ENCODE results near the gene DAP.
"Not testable (repeated sequence)": the region's sequence is repeated elsewhere in the genome, so short reads cannot be mapped to it uniquely, and the experiment has no call there.

DAP gene

DNA sequence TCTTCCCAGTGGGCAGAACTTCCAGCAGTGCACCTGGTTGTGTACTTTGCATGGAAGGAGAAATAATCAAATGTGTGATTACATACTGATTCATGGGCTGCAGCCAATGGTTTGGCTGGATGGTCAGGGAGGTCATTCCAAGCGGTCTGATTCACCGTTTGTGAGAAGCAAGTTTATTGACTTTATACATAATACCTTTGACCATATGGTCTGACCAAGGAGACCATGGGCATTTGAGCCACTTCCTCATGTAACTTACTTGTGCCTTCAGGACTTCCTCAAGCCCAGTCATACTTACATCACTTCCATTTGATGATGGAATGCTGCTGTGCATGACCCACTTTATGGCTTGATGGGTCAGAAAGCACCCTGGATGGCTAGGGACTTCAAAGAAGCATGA lies 41.1 kb downstream of the DAP start:
- Histone ChIP-seq H3K27ac (ENCODE audit: low read depth, low read length) (no peak overlapping the region), H3K9ac (ENCODE audit: low read length) (no peak overlapping the region), H3K27me3 (ENCODE audit: control insufficient read depth in 1 of 2, insufficient read depth in 2 of 2, low read length in 2 of 2) (no peaks in the 10 kb centered on the region), H3K9me3 (ENCODE audit: low read length) (no peaks in the 10 kb centered on the region), H3K36me3 (ENCODE audit: insufficient read depth, low read length) (no peaks in the 10 kb centered on the region), H3K4me1 (ENCODE audit: insufficient read depth, low read length) (no peaks in the 10 kb centered on the region), H3K4me3 (ENCODE audit: low read depth in 1 of 2, low read length in 2 of 2) (no peak overlapping the region)

DNA sequence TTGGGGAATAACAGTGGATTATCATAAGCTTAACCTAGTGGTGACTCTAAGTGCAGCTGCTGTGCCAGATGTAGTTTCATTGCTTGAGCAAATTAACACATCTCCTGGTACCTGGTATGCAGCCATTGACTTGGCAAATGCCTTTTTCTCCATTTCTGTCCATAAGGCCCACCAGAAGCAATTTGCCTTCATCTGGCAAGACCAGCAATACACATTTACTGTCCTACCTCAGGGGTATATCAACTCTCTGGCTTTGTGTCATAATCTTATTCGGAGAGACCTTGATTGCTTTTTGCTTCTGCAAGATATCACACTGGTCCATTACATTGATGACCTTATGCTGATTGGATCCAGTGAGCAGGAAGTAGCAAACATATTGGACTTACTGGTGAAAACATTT lies 42.4 kb downstream of the DAP start:
- not testable (repeated sequence) for H3K9ac ChIP-seq (ENCODE audit: low read length); H3K9me3 ChIP-seq (ENCODE audit: low read length); H3K27ac ChIP-seq (ENCODE audit: low read depth, low read length); H3K27me3 ChIP-seq (ENCODE audit: control insufficient read depth in 1 of 2, insufficient read depth in 2 of 2, low read length in 2 of 2); H3K4me3 ChIP-seq (ENCODE audit: low read depth in 1 of 2, low read length in 2 of 2); H3K36me3 ChIP-seq (ENCODE audit: insufficient read depth, low read length); H3K4me1 ChIP-seq (ENCODE audit: insufficient read depth, low read length)

DNA sequence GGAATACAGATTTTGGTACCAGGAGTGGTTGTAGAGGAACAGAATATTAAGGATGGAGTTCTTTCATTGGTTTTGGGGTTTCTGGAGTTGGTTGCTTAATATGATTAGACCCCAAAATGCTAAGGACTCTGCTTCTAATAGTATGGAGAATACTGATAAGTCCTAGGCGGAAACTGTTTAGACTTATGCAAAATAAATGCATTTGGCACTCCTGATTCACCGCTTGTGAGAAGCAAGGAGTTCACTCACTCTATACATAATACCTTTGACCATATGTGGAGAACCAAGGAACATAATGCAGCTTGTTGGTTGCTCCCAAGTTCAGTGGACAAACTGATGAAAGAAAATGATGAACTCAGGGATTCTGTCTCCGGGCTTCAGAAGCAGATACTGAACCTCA lies 44.2 kb downstream of the DAP start:
- H3K4me1 ChIP-seq (ENCODE audit: insufficient read depth, low read length); H3K4me3 ChIP-seq (ENCODE audit: low read depth in 1 of 2, low read length in 2 of 2); H3K9me3 ChIP-seq (ENCODE audit: low read length); H3K27me3 ChIP-seq (ENCODE audit: control insufficient read depth in 1 of 2, insufficient read depth in 2 of 2, low read length in 2 of 2); H3K36me3 ChIP-seq (ENCODE audit: insufficient read depth, low read length); H3K27ac ChIP-seq (ENCODE audit: low read depth, low read length); H3K9ac ChIP-seq (ENCODE audit: low read length): not testable (repeated sequence)

DNA sequence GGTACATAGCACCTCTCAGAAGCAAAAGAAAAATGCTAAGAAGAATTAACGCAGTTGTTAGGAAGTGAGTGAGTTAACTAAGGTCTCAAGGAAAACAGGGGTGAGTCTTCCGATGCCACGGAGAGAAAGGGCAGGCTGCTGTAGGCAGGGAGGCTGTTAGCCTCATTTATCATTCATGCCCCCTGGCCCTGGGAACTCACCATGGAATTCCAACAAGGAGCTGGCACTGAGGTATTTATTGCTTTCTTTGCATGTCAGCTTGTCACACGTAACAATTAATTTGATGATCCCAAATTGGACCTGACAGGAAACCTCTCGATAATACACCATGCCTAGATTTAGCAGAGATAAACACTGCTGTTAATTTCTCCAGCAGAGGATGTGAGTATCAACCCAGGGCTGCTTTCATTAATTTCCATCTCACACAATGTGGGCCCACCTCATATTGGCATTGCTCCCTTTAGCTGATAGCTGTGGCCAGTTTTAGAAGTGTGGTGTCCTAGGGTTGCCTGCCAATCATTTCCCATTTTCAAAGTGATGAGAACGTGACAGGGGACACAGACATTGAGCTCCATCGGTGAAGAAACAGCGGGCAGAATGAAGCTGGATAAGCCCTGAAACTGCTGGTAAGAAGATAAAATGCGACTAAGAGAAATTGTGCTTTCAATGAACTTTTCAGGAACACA lies 45.3 kb downstream of the DAP start:
- no peaks in the 10 kb centered on the region for H3K36me3 ChIP-seq (ENCODE audit: insufficient read depth, low read length)
- H3K4me1 ChIP-seq (ENCODE audit: insufficient read depth, low read length), result no peaks in the 10 kb centered on the region

DNA sequence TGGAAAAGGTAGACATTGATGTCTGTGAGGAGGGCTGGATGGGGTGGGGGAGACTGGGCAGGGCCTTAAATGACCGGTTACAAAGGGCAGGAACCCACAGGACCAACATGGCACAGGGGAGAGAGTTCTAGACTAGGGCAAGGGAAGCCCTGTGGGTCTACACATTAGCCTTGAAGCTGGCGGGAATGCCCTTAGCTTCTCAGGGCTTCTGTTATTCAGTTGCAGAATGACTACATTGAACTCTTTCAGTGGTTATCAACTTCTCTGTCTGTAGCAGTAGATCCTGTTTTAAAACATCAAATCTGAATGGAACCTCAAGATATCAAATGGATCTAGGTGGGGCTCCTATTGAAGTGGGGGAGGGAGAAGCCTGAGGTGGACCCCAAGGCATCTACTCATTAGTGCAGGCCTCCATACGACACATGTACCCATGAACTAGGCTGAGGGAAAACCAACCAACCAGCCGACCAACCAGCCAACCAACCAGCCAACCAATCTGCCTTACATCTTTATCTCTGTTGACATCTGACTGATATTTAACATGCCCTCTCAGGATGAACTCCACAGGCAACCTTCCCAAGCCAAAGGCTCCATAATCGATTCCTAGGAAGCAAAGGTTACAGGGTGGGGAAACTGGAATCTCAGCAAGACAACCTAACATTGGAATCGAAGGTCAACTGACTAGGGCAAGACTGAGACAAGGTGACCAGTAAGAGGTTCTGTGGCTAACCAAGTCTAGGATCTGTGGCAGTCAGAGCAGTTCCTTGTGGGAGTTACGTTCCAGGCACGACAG lies 48.3 kb downstream of the DAP start:
- Histone ChIP-seq H3K4me3 (ENCODE audit: low read depth in 1 of 2, low read length in 2 of 2) (no peak overlapping the region), H3K4me1 (ENCODE audit: insufficient read depth, low read length) (no peaks in the 10 kb centered on the region), H3K27ac (ENCODE audit: low read depth, low read length) (no peak overlapping the region), H3K27me3 (ENCODE audit: control insufficient read depth in 1 of 2, insufficient read depth in 2 of 2, low read length in 2 of 2) (no peaks in the 10 kb centered on the region), H3K9ac (ENCODE audit: low read length) (no peak overlapping the region), H3K36me3 (ENCODE audit: insufficient read depth, low read length) (no peaks in the 10 kb centered on the region), H3K9me3 (ENCODE audit: low read length) (no peaks in the 10 kb centered on the region)

More for the DNA sequence above, 45.3 kb downstream of the DAP start:
- H3K27ac ChIP-seq (ENCODE audit: low read depth, low read length), result no peak overlapping the region
- no peak overlapping the region for H3K4me3 ChIP-seq (ENCODE audit: low read depth in 1 of 2, low read length in 2 of 2)
- no peaks in the 10 kb centered on the region for H3K27me3 ChIP-seq (ENCODE audit: control insufficient read depth in 1 of 2, insufficient read depth in 2 of 2, low read length in 2 of 2)
- H3K9ac ChIP-seq (ENCODE audit: low read length), result no peak overlapping the region
- H3K9me3 ChIP-seq (ENCODE audit: low read length), result no peaks in the 10 kb centered on the region

DNA sequence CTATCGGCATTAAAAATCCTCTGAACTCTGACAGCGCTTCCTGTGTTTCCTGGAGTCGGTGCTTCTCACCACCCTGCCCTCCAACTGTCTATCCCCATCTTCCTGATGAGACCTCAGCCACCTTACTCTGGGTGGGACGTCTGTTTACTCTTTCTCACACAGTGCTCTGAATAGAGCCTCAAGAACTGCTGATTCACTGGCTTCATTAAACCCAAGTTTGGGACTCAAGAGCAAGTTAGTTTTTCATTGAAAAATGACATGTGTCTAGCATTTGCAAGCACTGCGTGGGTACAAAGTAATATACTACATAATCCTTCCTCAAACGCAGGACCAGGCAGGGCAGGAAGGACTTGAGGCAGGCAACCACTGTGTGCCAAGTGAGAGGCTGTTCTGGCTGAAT lies 49.5 kb downstream of the DAP start:
- Histone ChIP-seq H3K27me3 (ENCODE audit: control insufficient read depth in 1 of 2, insufficient read depth in 2 of 2, low read length in 2 of 2) (no peaks in the 10 kb centered on the region), H3K36me3 (ENCODE audit: insufficient read depth, low read length) (no peaks in the 10 kb centered on the region), H3K4me1 (ENCODE audit: insufficient read depth, low read length) (no peaks in the 10 kb centered on the region), H3K4me3 (ENCODE audit: low read depth in 1 of 2, low read length in 2 of 2) (no peak overlapping the region), H3K9ac (ENCODE audit: low read length) (no peak overlapping the region), H3K9me3 (ENCODE audit: low read length) (no peaks in the 10 kb centered on the region), H3K27ac (ENCODE audit: low read depth, low read length) (no peak overlapping the region)

DNA sequence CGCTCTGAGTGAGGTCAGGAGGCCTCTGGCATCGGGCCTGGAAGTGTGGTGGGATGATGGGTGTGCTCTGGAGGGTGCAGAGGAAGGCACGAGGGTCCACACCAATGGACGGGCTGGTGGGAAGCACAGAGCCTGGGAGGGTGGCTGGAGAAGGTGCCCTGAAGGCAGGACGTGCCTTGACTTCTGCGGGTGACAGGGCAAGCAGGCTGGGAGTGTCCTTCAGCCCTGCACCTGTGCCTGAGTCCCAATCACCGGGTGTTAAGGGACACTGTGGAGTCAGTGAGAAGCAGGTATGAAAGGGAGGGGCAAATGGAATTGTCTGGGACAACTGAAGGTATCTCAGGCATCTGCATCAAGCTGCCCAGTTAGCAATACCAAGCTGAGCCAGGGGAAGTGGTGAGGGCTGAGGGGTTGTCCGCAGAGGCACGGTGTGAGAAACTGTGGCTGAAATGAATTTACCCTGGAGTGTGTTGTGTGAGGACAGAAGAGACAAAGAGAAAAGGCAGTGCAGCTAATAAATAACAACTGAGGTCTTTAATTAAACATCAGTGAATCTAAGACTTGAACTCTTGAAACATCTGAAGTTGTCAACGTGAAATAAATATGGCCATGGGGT lies 50.4 kb downstream of the DAP start:
- Histone ChIP-seq H3K4me3 (ENCODE audit: low read depth in 1 of 2, low read length in 2 of 2) (no peak overlapping the region), H3K27ac (ENCODE audit: low read depth, low read length) (no peak overlapping the region), H3K4me1 (ENCODE audit: insufficient read depth, low read length) (no peaks in the 10 kb centered on the region), H3K36me3 (ENCODE audit: insufficient read depth, low read length) (no peaks in the 10 kb centered on the region), H3K27me3 (ENCODE audit: control insufficient read depth in 1 of 2, insufficient read depth in 2 of 2, low read length in 2 of 2) (no peaks in the 10 kb centered on the region), H3K9ac (ENCODE audit: low read length) (no peak overlapping the region), H3K9me3 (ENCODE audit: low read length) (no peaks in the 10 kb centered on the region)

DNA sequence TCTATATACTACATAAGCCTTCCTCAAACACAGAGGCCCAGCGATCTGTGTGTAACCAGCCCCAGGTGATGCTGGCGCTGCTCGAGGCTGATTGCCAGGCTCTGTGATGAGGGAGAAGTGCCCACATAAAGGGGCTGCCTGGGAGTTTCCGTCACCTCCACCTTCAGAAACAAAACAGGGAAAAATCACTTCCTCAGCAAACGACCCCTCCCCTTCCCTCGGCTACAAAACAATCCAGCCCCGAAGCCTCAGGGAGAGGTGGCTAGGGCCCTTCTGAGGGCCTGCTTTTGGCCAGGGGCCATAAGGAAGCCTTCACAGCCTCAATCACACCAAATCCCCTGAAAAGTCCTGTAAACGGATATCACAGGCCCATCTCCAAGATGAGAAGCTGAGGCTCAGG lies 51.1 kb downstream of the DAP start:
- Histone ChIP-seq H3K27me3 (ENCODE audit: control insufficient read depth in 1 of 2, insufficient read depth in 2 of 2, low read length in 2 of 2) (no peaks in the 10 kb centered on the region), H3K4me3 (ENCODE audit: low read depth in 1 of 2, low read length in 2 of 2) (no peak overlapping the region), H3K27ac (ENCODE audit: low read depth, low read length) (no peak overlapping the region), H3K9me3 (ENCODE audit: low read length) (no peaks in the 10 kb centered on the region), H3K36me3 (ENCODE audit: insufficient read depth, low read length) (no peaks in the 10 kb centered on the region), H3K9ac (ENCODE audit: low read length) (no peak overlapping the region), H3K4me1 (ENCODE audit: insufficient read depth, low read length) (no peaks in the 10 kb centered on the region)

DNA sequence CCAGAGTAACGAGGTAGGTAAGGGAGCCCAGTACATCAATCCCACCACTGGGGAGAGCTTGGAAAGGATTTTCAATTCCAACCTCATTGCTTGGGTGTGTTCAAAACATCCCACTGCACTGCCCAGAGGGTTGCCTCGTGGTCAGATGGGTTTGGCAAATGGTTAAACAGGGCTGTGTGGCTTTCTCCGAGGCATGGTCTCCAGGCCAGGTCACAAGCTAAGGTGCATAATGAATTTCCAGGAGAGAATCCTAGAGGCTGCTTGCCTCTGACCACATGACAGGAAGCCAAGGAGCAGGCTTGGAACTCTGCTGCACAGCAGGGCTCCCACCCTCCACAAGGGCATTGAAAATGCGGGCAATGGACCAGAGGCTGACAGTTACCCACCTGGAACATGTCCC lies 51.6 kb downstream of the DAP start:
- H3K4me1 ChIP-seq (ENCODE audit: insufficient read depth, low read length), result no peaks in the 10 kb centered on the region
- no peak overlapping the region for H3K4me3 ChIP-seq (ENCODE audit: low read depth in 1 of 2, low read length in 2 of 2)
- no peaks in the 10 kb centered on the region for H3K9me3 ChIP-seq (ENCODE audit: low read length)
- H3K9ac ChIP-seq (ENCODE audit: low read length), result no peak overlapping the region
- no peaks in the 10 kb centered on the region for H3K27me3 ChIP-seq (ENCODE audit: control insufficient read depth in 1 of 2, insufficient read depth in 2 of 2, low read length in 2 of 2)
- H3K27ac ChIP-seq (ENCODE audit: low read depth, low read length), result no peak overlapping the region
- H3K36me3 ChIP-seq (ENCODE audit: insufficient read depth, low read length), result no peaks in the 10 kb centered on the region

DNA sequence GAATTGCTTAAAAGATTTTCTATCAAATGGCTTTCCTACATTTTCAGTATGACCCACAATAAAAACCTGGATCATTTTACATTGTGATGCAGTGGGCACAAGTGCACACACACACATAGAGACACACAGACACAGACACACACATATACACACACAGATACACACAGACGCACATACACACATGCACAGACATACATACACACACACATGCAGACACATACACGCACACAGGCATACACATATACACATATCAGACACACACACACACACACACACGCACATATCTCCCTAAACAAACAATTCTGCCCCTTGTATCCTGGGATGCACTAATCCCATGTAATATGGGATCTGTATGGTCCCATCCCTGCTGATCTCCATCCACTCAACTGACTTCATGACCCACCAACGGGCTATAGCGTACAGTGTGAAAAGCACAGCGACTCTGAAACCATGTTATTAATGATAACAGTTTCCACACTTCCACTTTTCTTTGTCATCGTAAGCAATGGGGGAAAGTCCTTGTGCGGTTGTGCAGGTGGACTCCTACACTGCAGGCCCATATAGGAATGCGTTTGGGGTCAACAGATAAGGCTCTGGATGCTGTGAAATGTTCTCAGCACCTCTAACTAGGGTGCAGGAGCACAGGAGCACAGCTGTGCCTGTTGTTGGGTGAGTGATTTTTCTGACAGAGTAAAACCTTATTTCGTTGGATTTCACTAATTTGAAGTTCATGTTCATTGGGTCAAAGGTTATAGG lies 52.7 kb downstream of the DAP start:
- Histone ChIP-seq H3K27ac (ENCODE audit: low read depth, low read length) (no peak overlapping the region), H3K4me1 (ENCODE audit: insufficient read depth, low read length) (peaks cover 4% of the 10 kb centered on the region), H3K36me3 (ENCODE audit: insufficient read depth, low read length) (no peaks in the 10 kb centered on the region), H3K4me3 (ENCODE audit: low read depth in 1 of 2, low read length in 2 of 2) (no peak overlapping the region), H3K9me3 (ENCODE audit: low read length) (no peaks in the 10 kb centered on the region), H3K27me3 (ENCODE audit: control insufficient read depth in 1 of 2, insufficient read depth in 2 of 2, low read length in 2 of 2) (no peaks in the 10 kb centered on the region), H3K9ac (ENCODE audit: low read length) (no peak overlapping the region)
